HCT116 (cell line): ENCODE data around the gene RIT2. TPM values are rescaled to one million over a fixed set of nuclear protein-coding genes. Genes with fewer than 3 reads are reported as not detected.

Experiments
- ATAC-seq: fragments of 200-7000 bp; cut with Tn5 transposase; 2 replicates; pipeline ENCODE4 v1.9.1; 2020; ENCODE audit warnings: mild to moderate bottlenecking, moderate library complexity
- BruUV-seq: library from RNA; stranded (reverse); fragments of 400-500 nt; replicated peaks from 2 replicates; lab custom pipeline; 2021; lab: Mats Ljungman, UMichigan
- CTCF ChIA-PET: fragments of 300-600 bp; sonication (Branson Sonifier 250); formaldehyde crosslinking; loops from one replicate; lab custom pipeline; 2021; ENCODE audit warnings: antibody characterized with exemption; lab: Charles Lee
- POLR2A ChIA-PET: fragments of 300-600, 350-600 bp; sonication (Branson Sonifier 250); formaldehyde crosslinking; loops from one replicate; lab custom pipeline; 2021; ENCODE audit warnings: antibody characterized with exemption; lab: Charles Lee
- RAD21 ChIA-PET, 2 experiments: fragments of 300-600 bp; sonication (Branson Sonifier 250); formaldehyde crosslinking; loops; one replicate each; lab custom pipeline; 2023; ENCODE audit warnings: low total read pairs in 2 of 2; ENCODE audit not compliant: uncharacterized antibody in 2 of 2, unreplicated experiment in 2 of 2, low non-redundant PET in 1 of 2; lab: Charles Lee
- DNase-seq: peaks from one replicate; pipeline ENCODE4 v3.0.0-alpha.2; 2010; ENCODE audit warnings: low read depth, low spot score
- H2AFZ ChIP-seq: fragments of 200-600 bp; shearing (Covaris generic), sonication (generic); 2 replicates; pipeline ENCODE4 v1.6.1; 2017; ENCODE audit warnings: low read depth, mixed run types, mixed read lengths, antibody characterized with exemption, low read length; ENCODE audit not compliant: poor library complexity, severe bottlenecking
- H3K27ac ChIP-seq: 2 replicates; pipeline ENCODE4 v1.5.1; 2012; ENCODE audit warnings: low read depth, low read length
- H3K27me3 ChIP-seq: fragments of 200-600 bp; sonication (generic); 2 replicates; pipeline ENCODE4 v1.6.1; 2016; ENCODE audit warnings: mixed run types, low read length, mixed read lengths; ENCODE audit not compliant: insufficient read depth
- H3K36me3 ChIP-seq, 2 experiments: fragments of 200-500 bp in 1 of 2; fragments of 200-600 bp in 1 of 2; sonication (Bioruptor generic) in 1 of 2; sonication (generic) in 1 of 2; 2 replicates each; pipeline versions ENCODE4 v1.5.1 to v1.6.1; 2014 to 2016; ENCODE audit warnings: low read length in 2 of 2, inconsistent platforms in 1 of 2, mixed read lengths in 1 of 2, mixed run types in 1 of 2; ENCODE audit not compliant: insufficient read depth in 2 of 2, control insufficient read depth in 1 of 2
- H3K4me1 ChIP-seq, 2 experiments: fragments of 200-600 bp in 1 of 2; sonication (generic) in 1 of 2; 2 replicates each; pipeline versions ENCODE4 v1.5.1 to v1.6.1; 2012 to 2017; ENCODE audit warnings: low read length in 2 of 2, inconsistent platforms in 1 of 2, mild to moderate bottlenecking in 1 of 2, mixed read lengths in 1 of 2, mixed run types in 1 of 2, moderate library complexity in 1 of 2; ENCODE audit not compliant: insufficient read depth in 2 of 2, control insufficient read depth in 1 of 2
- H3K4me2 ChIP-seq: fragments of 200-600 bp; sonication (generic); 2 replicates; pipeline ENCODE4 v1.6.1; 2017; ENCODE audit warnings: mixed run types, low read length, mixed read lengths
- H3K4me3 ChIP-seq, 2 experiments: fragments of 200-600 bp in 1 of 2; sonication (generic) in 1 of 2; replicated peaks in 1 of 2; 2 replicates each; pipeline ENCODE4 v1.5.1; 2011 to 2016; ENCODE audit warnings: low read length in 2 of 2, control low read depth in 1 of 2, low read depth in 1 of 2, mild to moderate bottlenecking in 1 of 2, mixed read lengths in 1 of 2, mixed run types in 1 of 2
- H3K79me2 ChIP-seq: fragments of 200-600 bp; sonication (generic); 2 replicates; pipeline ENCODE4 v1.6.1; 2017; ENCODE audit warnings: mild to moderate bottlenecking, mixed run types, low read length, moderate library complexity, mixed read lengths; ENCODE audit not compliant: insufficient read depth
- H3K9ac ChIP-seq: fragments of 200-600 bp; sonication (generic); 2 replicates; pipeline ENCODE4 v1.6.1; 2016; ENCODE audit warnings: low read length, mixed read lengths
- H3K9me2 ChIP-seq: fragments of 200-600 bp; sonication (generic), shearing (Covaris generic); 2 replicates; pipeline ENCODE4 v1.6.1; 2017; ENCODE audit warnings: mixed run types, mild to moderate bottlenecking, moderate library complexity; ENCODE audit not compliant: insufficient read depth
- H3K9me3 ChIP-seq, 2 experiments: fragments of 200-500 bp in 1 of 2; fragments of 200-600 bp in 1 of 2; sonication (Bioruptor generic) in 1 of 2; sonication (generic) in 1 of 2; 2 replicates each; pipeline ENCODE4 v1.6.1; 2014 to 2017; ENCODE audit warnings: low read length in 2 of 2, mixed read lengths in 2 of 2, inconsistent platforms in 1 of 2, low read depth in 1 of 2, mild to moderate bottlenecking in 1 of 2, mixed run types in 1 of 2, moderate library complexity in 1 of 2; ENCODE audit not compliant: control insufficient read depth in 1 of 2, insufficient read depth in 1 of 2
- H4K20me1 ChIP-seq: fragments of 200-600 bp; sonication (generic), shearing (Covaris generic); 2 replicates; pipeline ENCODE4 v1.6.1; 2017; ENCODE audit warnings: mixed run types, mild to moderate bottlenecking, moderate library complexity; ENCODE audit not compliant: insufficient read depth
- CBX3 ChIP-seq: IDR thresholded peaks from 2 replicates; pipeline ENCODE4 v1.6.1; 2012; ENCODE audit warnings: low read depth
- CEBPB ChIP-seq: IDR thresholded peaks from 2 replicates; pipeline ENCODE4 v1.6.1; 2012; ENCODE audit warnings: low read depth
- EGR1 ChIP-seq: IDR thresholded peaks from 2 replicates; pipeline ENCODE4 v1.6.1; 2012; ENCODE audit warnings: low read depth
- ELF1 ChIP-seq: IDR thresholded peaks from 2 replicates; pipeline ENCODE4 v1.6.1; 2012; ENCODE audit warnings: low read depth, borderline replicate concordance
- EZH2 ChIP-seq: fragments of 200-600 bp; sonication (generic); IDR thresholded peaks from 2 replicates; pipeline ENCODE4 v1.6.1; 2017; ENCODE audit warnings: antibody characterized with exemption, mixed run types
- EZH2phosphoT487 ChIP-seq: fragments of 200-600 bp; IDR thresholded peaks from 2 replicates; pipeline ENCODE4 v1.6.1; 2018; ENCODE audit warnings: antibody characterized with exemption, borderline replicate concordance
- FOSL1 ChIP-seq: IDR thresholded peaks from 2 replicates; pipeline ENCODE4 v1.6.1; 2012; ENCODE audit warnings: low read depth
- JUND ChIP-seq: IDR thresholded peaks from 2 replicates; pipeline ENCODE4 v1.6.1; 2012
- POLR2AphosphoS5 ChIP-seq: IDR thresholded peaks from 2 replicates; pipeline ENCODE4 v1.6.1; 2011; ENCODE audit warnings: mild to moderate bottlenecking, low read depth, low read length, moderate library complexity
- RAD21 ChIP-seq: IDR thresholded peaks from 2 replicates; pipeline ENCODE4 v1.6.1; 2012; ENCODE audit warnings: low read depth, mild to moderate bottlenecking
- SP1 ChIP-seq: IDR thresholded peaks from 2 replicates; pipeline ENCODE4 v1.6.1; 2012; ENCODE audit warnings: low read depth
- SRF ChIP-seq: IDR thresholded peaks from 2 replicates; pipeline ENCODE4 v1.6.1; 2012; ENCODE audit warnings: low read depth
- YY1 ChIP-seq: IDR thresholded peaks from 2 replicates; pipeline ENCODE4 v1.6.1; 2011; ENCODE audit warnings: low read length, low read depth, moderate library complexity, mild to moderate bottlenecking; ENCODE audit not compliant: insufficient replicate concordance; ENCODE audit errors: extremely low read depth
- ZFX ChIP-seq: fragments of 450-650 bp; IDR thresholded peaks from 2 replicates; pipeline ENCODE4 v1.6.1; 2017
- ZNF274 ChIP-seq: fragments of 200-500 bp; sonication (Bioruptor generic); IDR thresholded peaks from 2 replicates; pipeline ENCODE4 v1.6.1; 2014; ENCODE audit warnings: mild to moderate bottlenecking, low read depth, low read length, inconsistent platforms
- intact Hi-C: fragments of 100-400 bp; cut with micrococcal nuclease; formaldehyde crosslinking; loops from 2 replicates; pipeline ENCODE4 v1.10.0; 2022
- total RNA-seq: library from RNA; stranded (reverse); gene quantifications from one replicate; pipeline ENCODE4 v1.2.1, GENCODE V29; 2021; ENCODE audit not compliant: unreplicated experiment
- TF ChIP-seq, protein P1 (sequence below): IDR thresholded peaks from 2 replicates; pipeline ENCODE4 v1.6.1; 2012
- TF ChIP-seq, protein P2 (sequence below), 3 experiments: fragments of 200-600 bp in 1 of 3; sonication (generic) in 1 of 3; IDR thresholded peaks in 2 of 3; conservative IDR thresholded peaks in 1 of 3; 2 replicates each; pipeline ENCODE4 v1.5.1; 2012 to 2017; ENCODE audit warnings: low read depth in 2 of 3, low read length in 2 of 3, antibody characterized with exemption in 1 of 3, borderline replicate concordance in 1 of 3, control low read depth in 1 of 3, mild to moderate bottlenecking in 1 of 3, mixed read lengths in 1 of 3, mixed run types in 1 of 3, moderate library complexity in 1 of 3; ENCODE audit not compliant: insufficient read depth in 1 of 3

RIT2 gene
- total RNA-seq, 1 experiment from 2014 or later: not detected

DNA sequence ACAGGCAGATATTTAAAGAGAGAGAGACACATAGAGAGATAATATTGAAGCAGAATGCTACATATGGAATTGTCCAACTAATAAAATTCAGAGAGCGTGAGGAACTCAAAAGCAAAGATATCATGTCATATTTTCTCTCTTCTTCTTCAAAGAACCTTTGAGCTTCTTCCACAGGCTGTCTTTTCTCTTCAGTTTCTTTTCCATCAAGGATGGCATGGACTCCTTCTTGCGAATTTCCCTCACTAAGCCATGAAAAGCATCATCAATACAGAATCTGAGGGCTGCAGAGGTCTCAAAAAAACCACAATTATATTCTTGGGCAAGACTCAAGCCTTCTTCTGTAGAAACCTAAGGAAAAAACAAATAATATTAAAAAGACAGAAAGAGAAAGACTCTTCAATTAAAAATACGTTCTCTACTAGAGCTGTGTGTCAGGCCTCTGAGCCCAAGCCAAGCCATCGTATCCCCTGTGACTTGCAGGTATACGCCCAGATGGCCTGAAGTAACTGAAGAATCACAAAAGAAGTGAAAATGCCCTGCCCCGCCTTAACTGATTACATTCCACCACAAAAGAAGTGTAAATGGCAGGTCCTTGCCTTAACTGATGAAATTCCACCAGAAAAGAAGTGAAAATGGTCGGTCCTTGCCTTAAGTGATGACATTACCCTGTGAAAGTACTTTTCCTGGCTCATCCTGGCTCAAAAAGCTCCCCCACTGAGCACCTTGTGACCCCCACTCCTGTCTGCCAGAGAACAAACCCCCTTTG is 371.9 kb downstream of the RIT2 start:
- no peaks in the 10 kb centered on the region for H3K9me2 ChIP-seq
- no peak for DNase-seq
- intact Hi-C loops: no loop called here
- ChIA-PET RAD21 (no interaction called here), CTCF (no interaction called here)
- no peaks in the 10 kb centered on the region for H3K79me2 ChIP-seq
- H3K4me3 ChIP-seq: no peak overlapping the region
- peaks cover 0 to 3% of the 10 kb centered on the region in 2 experiments; a peak in 2 of 4 replicates for H3K9me3 ChIP-seq
- no peak for TF ChIP-seq FOSL1
- TF ChIP-seq CEBPB: no peak
- no peak for TF ChIP-seq ZNF274
- TF ChIP-seq EGR1: no peak
- TF ChIP-seq SP1: no peak
- TF ChIP-seq RAD21: no peak
- no peak for TF ChIP-seq YY1
- TF ChIP-seq EZH2phosphoT487: no peak
- TF ChIP-seq, protein P1, sequence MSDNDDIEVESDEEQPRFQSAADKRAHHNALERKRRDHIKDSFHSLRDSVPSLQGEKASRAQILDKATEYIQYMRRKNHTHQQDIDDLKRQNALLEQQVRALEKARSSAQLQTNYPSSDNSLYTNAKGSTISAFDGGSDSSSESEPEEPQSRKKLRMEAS: no peak
- no peak for TF ChIP-seq JUND
- no peak for TF ChIP-seq ELF1
- no peak for TF ChIP-seq SRF
- no peak for TF ChIP-seq CBX3
- TF ChIP-seq, protein P2, sequence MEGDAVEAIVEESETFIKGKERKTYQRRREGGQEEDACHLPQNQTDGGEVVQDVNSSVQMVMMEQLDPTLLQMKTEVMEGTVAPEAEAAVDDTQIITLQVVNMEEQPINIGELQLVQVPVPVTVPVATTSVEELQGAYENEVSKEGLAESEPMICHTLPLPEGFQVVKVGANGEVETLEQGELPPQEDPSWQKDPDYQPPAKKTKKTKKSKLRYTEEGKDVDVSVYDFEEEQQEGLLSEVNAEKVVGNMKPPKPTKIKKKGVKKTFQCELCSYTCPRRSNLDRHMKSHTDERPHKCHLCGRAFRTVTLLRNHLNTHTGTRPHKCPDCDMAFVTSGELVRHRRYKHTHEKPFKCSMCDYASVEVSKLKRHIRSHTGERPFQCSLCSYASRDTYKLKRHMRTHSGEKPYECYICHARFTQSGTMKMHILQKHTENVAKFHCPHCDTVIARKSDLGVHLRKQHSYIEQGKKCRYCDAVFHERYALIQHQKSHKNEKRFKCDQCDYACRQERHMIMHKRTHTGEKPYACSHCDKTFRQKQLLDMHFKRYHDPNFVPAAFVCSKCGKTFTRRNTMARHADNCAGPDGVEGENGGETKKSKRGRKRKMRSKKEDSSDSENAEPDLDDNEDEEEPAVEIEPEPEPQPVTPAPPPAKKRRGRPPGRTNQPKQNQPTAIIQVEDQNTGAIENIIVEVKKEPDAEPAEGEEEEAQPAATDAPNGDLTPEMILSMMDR (IDR thresholded peaks at IDR 0.05 in 2 of 3, conservative IDR thresholded peaks at IDR 0.05 in 1 of 3; ENCODE audit: borderline replicate concordance in 1 of 3, insufficient read depth in 1 of 3, low read depth in 2 of 3, low read length in 2 of 3): no peak
- no peak for TF ChIP-seq ZFX
- no peak for TF ChIP-seq POLR2AphosphoS5
- no peak for TF ChIP-seq EZH2
- TF ChIP-seq, all 23 proteins: peak for 0
- H2AFZ ChIP-seq: no peak overlapping the region
- no peaks in the 10 kb centered on the region for H3K36me3 ChIP-seq
- no peaks in the 10 kb centered on the region for H4K20me1 ChIP-seq
- no peaks in the 10 kb centered on the region for H3K4me1 ChIP-seq
- H3K9ac ChIP-seq: no peak overlapping the region
- POLR2A ChIA-PET: no interaction called here
- no peaks in the 10 kb centered on the region for H3K27me3 ChIP-seq
- no peak overlapping the region for H3K27ac ChIP-seq
- H3K4me2 ChIP-seq: no peak overlapping the region
- ATAC-seq: no peak
- BruUV-seq: no TSS peak
